IMR-90 (cell line): ENCODE results near the gene WWC1. TPM values are rescaled to one million over a fixed set of nuclear protein-coding genes. Genes with fewer than 3 reads are reported as not detected.

Source experiments
- ATAC-seq: fragments of 200-7000 bp; cut with Tn5 transposase; 2 replicates; pipeline ENCODE4 v1.9.1; 2020; ENCODE audit warnings: low read depth, mild to moderate bottlenecking, moderate library complexity
- BruUV-seq: library from RNA; stranded (reverse); fragments of 400-500 nt; replicated peaks from 2 replicates; lab custom pipeline; 2021; lab: Mats Ljungman, UMichigan
- CTCF ChIA-PET: fragments of 300-600 bp; formaldehyde crosslinking; extraction: SDS; loops from one replicate; lab custom pipeline; 2021; ENCODE audit warnings: antibody characterized with exemption; lab: Yijun Ruan, JAX
- POLR2A ChIA-PET: fragments of 300-600 bp; sonication (Branson Sonifier 250); formaldehyde crosslinking; loops from one replicate; lab custom pipeline; 2022; ENCODE audit warnings: antibody characterized with exemption; ENCODE audit not compliant: unreplicated experiment; lab: Charles Lee
- DNase-seq: peaks from one replicate; pipeline ENCODE4 v3.0.0; 2013
- H2AFZ ChIP-seq: replicated peaks from 2 replicates; pipeline ENCODE3; 2013; ENCODE audit warnings: low read length, mild to moderate bottlenecking; ENCODE audit not compliant: poor library complexity
- H2AK5ac ChIP-seq: 2 replicates; pipeline ENCODE4 v1.6.1; 2013; ENCODE audit warnings: low read depth, low read length, inconsistent platforms
- H2AK9ac ChIP-seq: replicated peaks from 2 replicates; pipeline ENCODE3; 2013; ENCODE audit warnings: mild to moderate bottlenecking, low read depth, low read length, moderate library complexity; ENCODE audit not compliant: poor library complexity
- H2BK120ac ChIP-seq: 2 replicates; pipeline ENCODE4 v1.6.1; 2013; ENCODE audit warnings: low read depth, low read length, inconsistent platforms
- H2BK15ac ChIP-seq: 3 replicates; pipeline ENCODE4 v1.6.1; 2013; ENCODE audit warnings: low read depth, low read length, inconsistent platforms
- H2BK20ac ChIP-seq: 2 replicates; pipeline ENCODE4 v1.6.1; 2013; ENCODE audit warnings: low read depth, mild to moderate bottlenecking, inconsistent platforms, low read length, moderate library complexity
- H2BK5ac ChIP-seq: 2 replicates; pipeline ENCODE4 v1.6.1; 2013; ENCODE audit warnings: mild to moderate bottlenecking, low read depth, low read length, inconsistent platforms; ENCODE audit not compliant: poor library complexity, severe bottlenecking
- H3K14ac ChIP-seq: replicated peaks from 2 replicates; pipeline ENCODE4 v1.6.1; 2013; ENCODE audit warnings: low read depth, low read length, inconsistent platforms
- H3K18ac ChIP-seq: 2 replicates; pipeline ENCODE4 v1.6.1; 2013; ENCODE audit warnings: low read depth, low read length, control low read depth
- H3K23ac ChIP-seq: 2 replicates; pipeline ENCODE4 v1.6.1; 2013; ENCODE audit warnings: low read depth, low read length, inconsistent platforms
- H3K27ac ChIP-seq: 2 replicates; pipeline ENCODE4 v1.5.1; 2013; ENCODE audit warnings: mild to moderate bottlenecking, control low read depth, low read length; ENCODE audit not compliant: insufficient read depth
- H3K27me3 ChIP-seq: 2 replicates; pipeline ENCODE4 v1.6.1; 2013; ENCODE audit warnings: low read length; ENCODE audit not compliant: control insufficient read depth, insufficient read depth
- H3K36me3 ChIP-seq: 2 replicates; pipeline ENCODE4 v1.6.1; 2013; ENCODE audit warnings: low read length, mixed read lengths; ENCODE audit not compliant: control insufficient read depth, insufficient read depth
- H3K4ac ChIP-seq: 2 replicates; pipeline ENCODE4 v1.6.1; 2013; ENCODE audit warnings: low read depth, low read length, inconsistent platforms
- H3K4me1 ChIP-seq: 2 replicates; pipeline ENCODE4 v1.6.1; 2013; ENCODE audit warnings: low read length, mixed read lengths; ENCODE audit not compliant: control insufficient read depth, insufficient read depth
- H3K4me2 ChIP-seq: 2 replicates; pipeline ENCODE4 v1.6.1; 2013; ENCODE audit warnings: low read depth, mild to moderate bottlenecking, control low read depth, low read length, moderate library complexity
- H3K4me3 ChIP-seq: 2 replicates; pipeline ENCODE4 v1.5.1; 2013; ENCODE audit warnings: low read depth, mild to moderate bottlenecking, control low read depth, low read length, moderate library complexity; ENCODE audit not compliant: insufficient read depth
- H3K56ac ChIP-seq: 2 replicates; pipeline ENCODE4 v1.6.1; 2013; ENCODE audit warnings: low read length, inconsistent platforms; ENCODE audit not compliant: insufficient read depth; ENCODE audit errors: extremely low read depth
- H3K79me1 ChIP-seq, 2 experiments: 2 replicates each; pipeline ENCODE4 v1.6.1; 2013; ENCODE audit warnings: low read length in 2 of 2, inconsistent platforms in 1 of 2, low read depth in 1 of 2
- H3K9ac ChIP-seq: 2 replicates; pipeline ENCODE4 v1.6.1; 2013; ENCODE audit warnings: low read depth, low read length, control low read depth
- H3K9me1 ChIP-seq: 2 replicates; pipeline ENCODE4 v1.6.1; 2013; ENCODE audit warnings: low read length, inconsistent platforms; ENCODE audit not compliant: insufficient read depth
- H3K9me3 ChIP-seq: 2 replicates; pipeline ENCODE4 v1.6.1; 2013; ENCODE audit warnings: low read length; ENCODE audit not compliant: control insufficient read depth, insufficient read depth
- H4K20me1 ChIP-seq: 2 replicates; pipeline ENCODE4 v1.6.1; 2013; ENCODE audit warnings: low read length, inconsistent platforms; ENCODE audit not compliant: insufficient read depth
- H4K5ac ChIP-seq: 2 replicates; pipeline ENCODE4 v1.6.1; 2013; ENCODE audit warnings: mild to moderate bottlenecking, low read depth, low read length, control low read depth
- H4K8ac ChIP-seq, 2 experiments: 2 replicates each; pipeline ENCODE4 v1.6.1; 2013; ENCODE audit warnings: low read depth in 2 of 2, low read length in 2 of 2, control low read depth in 1 of 2, inconsistent platforms in 1 of 2
- H4K91ac ChIP-seq: 2 replicates; pipeline ENCODE4 v1.6.1; 2013; ENCODE audit warnings: low read depth, low read length, inconsistent platforms; ENCODE audit not compliant: insufficient read depth
- MXI1 ChIP-seq: IDR thresholded peaks from 2 replicates; pipeline ENCODE4 v1.6.1; 2012; ENCODE audit warnings: low read depth, mild to moderate bottlenecking, low read length, moderate library complexity, borderline replicate concordance
- RAD21 ChIP-seq: IDR thresholded peaks from 2 replicates; pipeline ENCODE4 v1.6.1; 2012; ENCODE audit warnings: low read length, improper control_type of control experiment
- WGBS, 2 experiments: methylation state at CpG; one replicate each; pipeline versions ENCODE4 v1.1.5 to v1.1.7; 2013; ENCODE audit warnings: missing lambda C conversion rate in 2 of 2; ENCODE audit not compliant: insufficient read length in 1 of 2; ENCODE audit errors: extremely low coverage in 2 of 2; 5-methylcytosine and 5-hydroxymethylcytosine counted together
- dilution Hi-C: fragments of 300-500 bp; cut with HindIII; formaldehyde crosslinking; loops from one replicate; pipeline ENCODE4 v1.14.3; 2018; ENCODE audit warnings: low sequenced_read_pairs; ENCODE audit not compliant: unreplicated experiment
- in situ Hi-C: fragments of 300-500 bp; cut with MboI; formaldehyde crosslinking; loops from 3 replicates; pipeline ENCODE4 v1.14.3; 2019; ENCODE audit warnings: low sequenced_read_pairs, inconsistent platforms, mixed read lengths
- intact Hi-C: fragments of 100-400 bp; cut with micrococcal nuclease; formaldehyde crosslinking; loops from 2 replicates; pipeline ENCODE4 v1.10.0; 2022
- polyA plus RNA-seq, 3 experiments: library from polyadenylated mRNA; depleted of rRNA; stranded (reverse); fragments of >200 nt; gene quantifications; 2 replicates each; pipeline ENCODE4 v1.2.3, GENCODE V29; 2012; ENCODE audit warnings: low replicate concordance in 1 of 3
- total RNA-seq: library from RNA; depleted of rRNA; stranded (reverse); fragments of >200 nt; gene quantifications from 2 replicates; pipeline ENCODE4 v1.2.3, GENCODE V29; 2012

WWC1 gene
- total and polyA plus RNA-seq, 2 of the 4 experiments (the other 2 are of a cell fraction), result 9.1 to 10.3 TPM

DNA sequence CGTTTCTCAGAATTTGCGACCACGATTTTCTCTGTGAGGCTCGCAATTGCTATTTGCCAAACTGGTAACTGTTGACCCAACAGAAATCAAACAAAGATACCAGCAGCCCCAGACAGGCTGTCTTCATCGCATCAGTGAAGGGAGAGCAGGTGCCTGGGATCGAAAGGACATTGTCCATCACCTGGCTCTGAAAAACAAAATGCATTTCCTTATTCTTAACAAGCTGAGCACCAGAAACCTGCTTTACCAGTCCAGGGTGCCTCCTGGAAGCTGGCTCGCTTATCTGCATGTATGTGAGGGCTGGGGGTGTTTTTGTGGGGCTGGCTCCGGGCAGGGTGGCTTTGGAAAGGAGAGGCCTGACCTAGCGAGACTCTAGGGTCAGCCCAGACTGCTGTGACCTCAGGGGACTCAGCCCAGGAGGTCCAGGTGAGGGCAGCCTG lies 24.7 kb downstream of the WWC1 start:
- CTCF ChIA-PET, result no interaction called here

More for the DNA sequence above, 24.7 kb downstream of the WWC1 start:
- H3K18ac ChIP-seq, result peak overlapping the region; percentile 83
- dilution Hi-C loops (no loop called here), intact Hi-C loops (no loop called here), in situ Hi-C loops (no loop called here)
- DNase-seq, result no peak
- H3K23ac ChIP-seq, result peak overlapping the region; percentile 74; the same call in 1 of the 2 replicates
- H3K79me1 ChIP-seq, result peaks cover 19 to 47% of the 10 kb centered on the region in 2 experiments; a peak in 3 of 4 replicates
- peak overlapping the region; percentile 99 for H3K4ac ChIP-seq
- H2BK20ac ChIP-seq, result peak overlapping the region; percentile 94
- BruUV-seq, result no TSS peak
- H3K9me1 ChIP-seq, result peaks cover 29% of the 10 kb centered on the region
- POLR2A ChIA-PET, result no interaction called here
- H2AK5ac ChIP-seq, result peak overlapping the region; percentile 99
- H3K9ac ChIP-seq, result no peak overlapping the region
- H2BK5ac ChIP-seq, result peak overlapping the region; percentile 95
- H2AK9ac ChIP-seq, result peak overlapping the region; percentile 80
- no peak for TF ChIP-seq MXI1
- no peak for TF ChIP-seq RAD21
- H3K56ac ChIP-seq, result 0 out of 2 replicates have a peak overlapping the region, but pooled peaks have one; percentile 57
- H4K5ac ChIP-seq, result peak overlapping the region; percentile 96
- H3K36me3 ChIP-seq, result no peaks in the 10 kb centered on the region
- peak overlapping the region; percentile 75 for H3K27ac ChIP-seq
- peak overlapping the region; percentile 91 for H2BK15ac ChIP-seq
- peak overlapping the region; percentile 99 for H2BK120ac ChIP-seq
- no peaks in the 10 kb centered on the region for H3K9me3 ChIP-seq
- H4K91ac ChIP-seq, result peak overlapping the region; percentile 98
- ATAC-seq, result no peak
- no peak overlapping the region for H3K4me3 ChIP-seq
- H3K14ac ChIP-seq, result peak overlapping the region; percentile 97
- H4K20me1 ChIP-seq, result no peaks in the 10 kb centered on the region
- no peak overlapping the region for H2AFZ ChIP-seq
- no peak overlapping the region for H3K4me2 ChIP-seq
- no CpG with 5 or more reads among the region's 9 CpGs for WGBS, 2 experiments
- H3K4me1 ChIP-seq, result peaks cover 29% of the 10 kb centered on the region
- no peaks in the 10 kb centered on the region for H3K27me3 ChIP-seq
- peak overlapping the region; percentile 57 to 82 for H4K8ac ChIP-seq
